Measurements from ENCODE around the gene MYDGF.

Gene MYDGF

GRCh38 chr19:4700693-4700970 lies 30.5 kb upstream of the MYDGF start:
- Histone ChIP-seq H3K79me1 (replicated peaks; ENCODE audit: low read length, poor library complexity, severe bottlenecking) (peaks cover 43% of the 10 kb centered on the region), H3K14ac (ENCODE audit: low read length in 2 of 2) (no peak overlapping the region), H2BK120ac (ENCODE audit: low read depth, low read length) (no peak overlapping the region), H3K18ac (ENCODE audit: low read depth in 1 of 2, low read length in 2 of 2) (no peak overlapping the region), H2BK15ac (ENCODE audit: low read depth, poor library complexity, severe bottlenecking) (no peak overlapping the region), H3K27me3 (ENCODE audit: control insufficient read depth in 1 of 2, insufficient read depth in 1 of 2, low read length in 2 of 2) (no peaks in the 10 kb centered on the region), H2BK5ac (ENCODE audit: low read depth, low read length, poor library complexity, severe bottlenecking) (no peak overlapping the region), H3K36me3 (ENCODE audit: control insufficient read depth in 1 of 2, insufficient read depth in 2 of 2, low read depth in 1 of 2, low read length in 2 of 2) (peaks cover 72 to 82% of the 10 kb centered on the region in 2 experiments), H4K91ac (ENCODE audit: low read length) (no peak overlapping the region), H2BK12ac (ENCODE audit: low read length in 2 of 2) (no peak overlapping the region), H3K9ac (ENCODE audit: low read length) (no peak overlapping the region), H3K4ac (ENCODE audit: low read depth in 1 of 2, low read length in 2 of 2) (no peak overlapping the region), H3K23ac (ENCODE audit: low read length in 2 of 2) (no peak overlapping the region), H4K8ac (ENCODE audit: low read length) (no peak overlapping the region), H3K9me3 (ENCODE audit: control insufficient read depth, low read length) (no peaks in the 10 kb centered on the region), H2AK5ac (ENCODE audit: low read length, severe bottlenecking) (no peak overlapping the region), H2AFZ (ENCODE audit: low read depth, low read length) (no peak overlapping the region), H3K4me3 (ENCODE audit: insufficient read depth in 1 of 2, low read depth in 1 of 2, low read length in 2 of 2) (no peak overlapping the region), H3K4me2 (ENCODE audit: low read length, poor library complexity, severe bottlenecking) (no peak overlapping the region), H3K27ac (ENCODE audit: low read length, poor library complexity, severe bottlenecking) (no peak overlapping the region), H3K4me1 (ENCODE audit: control insufficient read depth, insufficient read depth, low read depth, low read length) (peaks cover 38% of the 10 kb centered on the region)
- no peak for DNase-seq
- 93% methylated on average over 11 of the region's 11 CpGs for whole genome bisulfite sequencing

DNA sequence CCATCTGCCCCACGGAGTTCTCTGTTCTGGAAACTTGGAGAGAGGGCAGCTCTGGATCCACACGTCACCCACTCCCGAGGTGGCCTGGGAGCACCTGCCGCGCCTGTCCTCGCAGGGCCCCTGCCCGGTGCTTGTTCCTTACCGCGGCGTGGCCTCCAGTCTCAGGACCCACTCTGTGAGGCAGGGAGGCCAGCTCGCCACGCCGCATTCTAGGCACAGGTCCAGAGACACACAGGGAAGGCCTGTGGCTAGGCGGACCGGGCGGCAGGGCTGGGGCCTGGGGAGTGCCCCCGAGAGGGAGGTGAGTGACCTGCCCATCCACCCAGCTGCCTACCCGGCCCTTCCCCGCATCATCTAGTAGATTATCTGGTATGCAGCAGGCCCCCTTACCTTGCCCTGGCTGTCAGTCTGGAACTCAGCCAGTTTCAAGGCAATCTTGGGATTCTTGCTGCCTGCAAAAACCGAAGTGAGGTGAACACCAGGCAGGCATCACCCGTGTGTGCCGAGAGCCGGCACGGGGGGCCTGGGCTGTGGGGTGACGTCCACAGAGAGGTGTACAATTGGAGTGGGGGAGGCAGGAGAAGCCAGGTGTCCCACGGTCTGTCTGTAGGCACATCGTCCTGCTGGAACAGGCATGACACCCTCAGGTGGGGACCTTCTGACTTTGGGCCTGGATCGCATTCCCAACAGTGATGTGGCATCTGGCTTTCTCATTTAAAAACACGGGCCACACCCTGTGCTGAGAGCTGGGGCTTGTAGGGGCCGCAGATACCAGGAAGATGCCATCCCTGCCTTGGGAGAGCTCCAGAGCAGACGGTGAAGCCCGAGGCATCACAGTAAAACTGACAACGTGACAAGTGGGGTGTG lies 29.9 kb upstream of the MYDGF start:
- Histone ChIP-seq H3K27ac (ENCODE audit: low read length, poor library complexity, severe bottlenecking) (no peak overlapping the region), H3K79me1 (replicated peaks; ENCODE audit: low read length, poor library complexity, severe bottlenecking) (peaks cover 46% of the 10 kb centered on the region), H3K9me3 (ENCODE audit: control insufficient read depth, low read length) (no peaks in the 10 kb centered on the region), H3K4me3 (ENCODE audit: insufficient read depth in 1 of 2, low read depth in 1 of 2, low read length in 2 of 2) (no peak overlapping the region), H3K18ac (ENCODE audit: low read depth in 1 of 2, low read length in 2 of 2) (no peak overlapping the region), H3K27me3 (ENCODE audit: control insufficient read depth in 1 of 2, insufficient read depth in 1 of 2, low read length in 2 of 2) (no peaks in the 10 kb centered on the region), H2BK15ac (ENCODE audit: low read depth, poor library complexity, severe bottlenecking) (no peak overlapping the region), H4K8ac (ENCODE audit: low read length) (no peak overlapping the region), H2AFZ (ENCODE audit: low read depth, low read length) (no peak overlapping the region), H2BK120ac (ENCODE audit: low read depth, low read length) (no peak overlapping the region), H4K91ac (ENCODE audit: low read length) (no peak overlapping the region), H3K23ac (ENCODE audit: low read length in 2 of 2) (no peak overlapping the region), H3K4ac (ENCODE audit: low read depth in 1 of 2, low read length in 2 of 2) (no peak overlapping the region), H2AK5ac (ENCODE audit: low read length, severe bottlenecking) (no peak overlapping the region), H3K9ac (ENCODE audit: low read length) (no peak overlapping the region), H3K4me1 (ENCODE audit: control insufficient read depth, insufficient read depth, low read depth, low read length) (peaks cover 39% of the 10 kb centered on the region), H2BK5ac (ENCODE audit: low read depth, low read length, poor library complexity, severe bottlenecking) (no peak overlapping the region), H3K36me3 (ENCODE audit: control insufficient read depth in 1 of 2, insufficient read depth in 2 of 2, low read depth in 1 of 2, low read length in 2 of 2) (peaks cover 78 to 82% of the 10 kb centered on the region in 2 experiments), H2BK12ac (ENCODE audit: low read length in 2 of 2) (no peak overlapping the region), H3K14ac (ENCODE audit: low read length in 2 of 2) (no peak overlapping the region), H3K4me2 (ENCODE audit: low read length, poor library complexity, severe bottlenecking) (no peak overlapping the region)
- WGBS, result 97% methylated on average over 33 of the region's 33 CpGs
- DNase-seq, result no peak

DNA sequence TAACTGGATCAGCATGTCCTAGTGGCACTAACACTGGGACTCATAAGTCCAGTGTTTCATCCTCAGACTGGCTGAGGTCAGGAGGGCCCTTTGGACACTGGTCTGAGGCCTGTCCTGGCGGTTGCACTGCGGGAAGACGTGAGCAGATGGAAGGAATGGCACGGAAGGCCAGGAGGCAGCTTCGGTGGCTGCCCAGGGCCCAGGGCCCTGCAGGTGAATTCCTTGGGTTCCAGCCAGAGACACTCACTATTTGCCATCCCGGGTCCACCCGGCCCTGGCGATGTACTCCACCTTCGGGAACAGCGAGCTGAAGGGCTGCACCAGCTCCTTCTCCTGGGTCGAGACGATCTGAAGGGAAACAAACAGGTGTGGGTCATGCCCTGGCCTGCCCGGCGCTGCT lies 27.2 kb upstream of the MYDGF start:
- Histone ChIP-seq H2BK12ac (ENCODE audit: low read length in 2 of 2) (peak overlapping the region in 1 of 2 experiments; percentile 26), H3K4me1 (ENCODE audit: control insufficient read depth, insufficient read depth, low read depth, low read length) (peaks cover 39% of the 10 kb centered on the region), H4K91ac (ENCODE audit: low read length) (no peak overlapping the region), H3K9ac (ENCODE audit: low read length) (no peak overlapping the region), H2BK120ac (ENCODE audit: low read depth, low read length) (no peak overlapping the region), H3K27ac (ENCODE audit: low read length, poor library complexity, severe bottlenecking) (peak overlapping the region; percentile 71), H3K14ac (ENCODE audit: low read length in 2 of 2) (no peak overlapping the region), H3K4ac (ENCODE audit: low read depth in 1 of 2, low read length in 2 of 2) (no peak overlapping the region), H3K27me3 (ENCODE audit: control insufficient read depth in 1 of 2, insufficient read depth in 1 of 2, low read length in 2 of 2) (no peaks in the 10 kb centered on the region), H3K36me3 (ENCODE audit: control insufficient read depth in 1 of 2, insufficient read depth in 2 of 2, low read depth in 1 of 2, low read length in 2 of 2) (peaks cover 78 to 86% of the 10 kb centered on the region in 2 experiments), H3K18ac (ENCODE audit: low read depth in 1 of 2, low read length in 2 of 2) (no peak overlapping the region), H2BK5ac (ENCODE audit: low read depth, low read length, poor library complexity, severe bottlenecking) (no peak overlapping the region), H3K79me1 (replicated peaks; ENCODE audit: low read length, poor library complexity, severe bottlenecking) (peaks cover 44% of the 10 kb centered on the region), H3K4me3 (ENCODE audit: insufficient read depth in 1 of 2, low read depth in 1 of 2, low read length in 2 of 2) (no peak overlapping the region), H3K4me2 (ENCODE audit: low read length, poor library complexity, severe bottlenecking) (no peak overlapping the region), H4K8ac (ENCODE audit: low read length) (no peak overlapping the region), H3K23ac (ENCODE audit: low read length in 2 of 2) (peak overlapping the region in 1 of 2 experiments; percentile 15), H2AFZ (ENCODE audit: low read depth, low read length) (no peak overlapping the region), H2AK5ac (ENCODE audit: low read length, severe bottlenecking) (peak overlapping the region; percentile 5), H2BK15ac (ENCODE audit: low read depth, poor library complexity, severe bottlenecking) (no peak overlapping the region), H3K9me3 (ENCODE audit: control insufficient read depth, low read length) (no peaks in the 10 kb centered on the region)
- no peak for DNase-seq
- 97% methylated on average over 14 of the region's 14 CpGs for WGBS

- peak overlapping the region in 1 of 2 experiments; percentile 61 for H2BK12ac ChIP-seq (ENCODE audit: low read length in 2 of 2)
- H2AFZ ChIP-seq (ENCODE audit: low read depth, low read length), result no peak overlapping the region
- no peak overlapping the region for H3K9ac ChIP-seq (ENCODE audit: low read length)
- H4K91ac ChIP-seq (ENCODE audit: low read length), result no peak overlapping the region
- H3K9me3 ChIP-seq (ENCODE audit: control insufficient read depth, low read length), result no peaks in the 10 kb centered on the region
- no peak for DNase-seq
- H3K4me3 ChIP-seq (ENCODE audit: insufficient read depth in 1 of 2, low read depth in 1 of 2, low read length in 2 of 2), result no peak overlapping the region
- H2BK120ac ChIP-seq (ENCODE audit: low read depth, low read length), result no peak overlapping the region
- 98% methylated on average over 19 of the region's 19 CpGs for WGBS
- H2BK5ac ChIP-seq (ENCODE audit: low read depth, low read length, poor library complexity, severe bottlenecking), result no peak overlapping the region
- no peak overlapping the region for H3K4me2 ChIP-seq (ENCODE audit: low read length, poor library complexity, severe bottlenecking)
- no peak overlapping the region for H2BK15ac ChIP-seq (ENCODE audit: low read depth, poor library complexity, severe bottlenecking)
- H2AK5ac ChIP-seq (ENCODE audit: low read length, severe bottlenecking), result peak overlapping the region; percentile 28
- H3K79me1 ChIP-seq (replicated peaks; ENCODE audit: low read length, poor library complexity, severe bottlenecking), result peaks cover 38% of the 10 kb centered on the region
- H3K18ac ChIP-seq (ENCODE audit: low read depth in 1 of 2, low read length in 2 of 2), result no peak overlapping the region
- peak overlapping the region; percentile 4 for H4K8ac ChIP-seq (ENCODE audit: low read length)
- H3K4ac ChIP-seq (ENCODE audit: low read depth in 1 of 2, low read length in 2 of 2), result no peak overlapping the region
- peaks cover 38% of the 10 kb centered on the region for H3K4me1 ChIP-seq (ENCODE audit: control insufficient read depth, insufficient read depth, low read depth, low read length)
- no peak overlapping the region for H3K14ac ChIP-seq (ENCODE audit: low read length in 2 of 2)
- peaks cover 77% of the 10 kb centered on the region in 2 experiments for H3K36me3 ChIP-seq (ENCODE audit: control insufficient read depth in 1 of 2, insufficient read depth in 2 of 2, low read depth in 1 of 2, low read length in 2 of 2)
- peak overlapping the region; percentile 89 for H3K27ac ChIP-seq (ENCODE audit: low read length, poor library complexity, severe bottlenecking)
- H3K23ac ChIP-seq (ENCODE audit: low read length in 2 of 2), result no peak overlapping the region
- no peaks in the 10 kb centered on the region for H3K27me3 ChIP-seq (ENCODE audit: control insufficient read depth in 1 of 2, insufficient read depth in 1 of 2, low read length in 2 of 2)
Observed at GRCh38 chr19:4695224-4695731, 25.1 kb upstream of the MYDGF start.

Measured in mesenchymal stem cell (in vitro differentiated cells and primary cell).